Brain microvascular endothelial cell (primary cell): ENCODE data around the gene ASGR2.
"Not testable (repeated sequence)": the region's sequence is repeated elsewhere in the genome, so short reads cannot be mapped to it uniquely, and the experiment has no call there.

Experiments used
- DNase-seq: peaks from one replicate; pipeline ENCODE4 v3.0.0-alpha.2; 2020
- H3K27ac ChIP-seq: fragments of 250-450 bp; sonication (Bioruptor Pico); 2 replicates; pipeline ENCODE4 v1.5.1; 2020; ENCODE audit warnings: mild to moderate bottlenecking, moderate library complexity
- H3K27me3 ChIP-seq: fragments of 250-450 bp; sonication (Bioruptor Pico); replicated peaks from 2 replicates; pipeline ENCODE4 v1.5.1; 2020; ENCODE audit warnings: mild to moderate bottlenecking
- H3K36me3 ChIP-seq: fragments of 250-450 bp; sonication (Bioruptor Pico); replicated peaks from 2 replicates; pipeline ENCODE4 v1.5.1; 2020; ENCODE audit warnings: mild to moderate bottlenecking
- H3K4me3 ChIP-seq: 2 replicates; pipeline ENCODE4 v1.5.1; 2011; ENCODE audit warnings: low read depth, mild to moderate bottlenecking, control low read depth, low read length, moderate library complexity
- in situ Hi-C: cut with HindIII; loops from 2 replicates; pipeline ENCODE4 v1.10.0; 2017; ENCODE audit warnings: low sequenced_read_pairs, low pct_ligation_motif_present
- TF ChIP-seq, protein P1 (sequence below): IDR thresholded peaks from 2 replicates; pipeline ENCODE4 v1.5.1; 2011; ENCODE audit warnings: low read depth, mild to moderate bottlenecking, moderate library complexity, low read length, control low read depth, inconsistent platforms; ENCODE audit errors: missing control alignments

The ASGR2 gene

DNA sequence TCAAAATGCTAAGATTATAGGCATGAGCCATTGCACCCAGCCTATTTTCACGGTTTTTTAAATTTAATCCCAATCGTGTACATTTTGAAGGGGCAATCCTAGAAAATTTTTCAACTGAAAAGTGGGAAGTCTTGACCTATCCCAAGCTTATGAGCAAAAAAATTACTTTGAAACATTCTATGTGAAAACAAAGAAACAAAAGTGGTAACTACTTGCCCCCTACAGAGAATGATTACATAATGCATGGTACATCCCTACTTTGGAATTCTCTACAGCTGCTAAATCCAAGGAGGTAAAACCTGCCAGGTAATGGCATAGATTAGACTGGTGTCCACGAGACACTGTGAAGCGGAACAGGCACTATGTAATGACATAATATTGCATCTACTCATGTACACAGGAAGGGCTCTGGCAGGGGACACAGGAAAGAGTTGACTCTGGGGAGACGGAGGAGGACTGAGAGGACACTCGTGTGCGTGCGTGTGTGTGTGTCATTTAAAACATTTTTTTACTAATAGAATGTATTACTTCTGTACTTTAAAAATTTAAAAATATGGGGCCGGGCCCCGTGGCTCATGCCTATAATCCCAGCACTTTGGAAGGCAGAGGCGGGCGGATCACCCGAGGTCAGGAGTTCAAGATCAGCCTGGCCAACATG lies 15.7 kb downstream of the ASGR2 start:
- no peak for DNase-seq
- H3K4me3 ChIP-seq = no peak overlapping the region
- H3K36me3 ChIP-seq = no peaks in the 10 kb centered on the region
- in situ Hi-C loops = no loop called here
- H3K27ac ChIP-seq = no peak overlapping the region
- H3K27me3 ChIP-seq = peaks cover 6% of the 10 kb centered on the region
- TF ChIP-seq, protein P1, sequence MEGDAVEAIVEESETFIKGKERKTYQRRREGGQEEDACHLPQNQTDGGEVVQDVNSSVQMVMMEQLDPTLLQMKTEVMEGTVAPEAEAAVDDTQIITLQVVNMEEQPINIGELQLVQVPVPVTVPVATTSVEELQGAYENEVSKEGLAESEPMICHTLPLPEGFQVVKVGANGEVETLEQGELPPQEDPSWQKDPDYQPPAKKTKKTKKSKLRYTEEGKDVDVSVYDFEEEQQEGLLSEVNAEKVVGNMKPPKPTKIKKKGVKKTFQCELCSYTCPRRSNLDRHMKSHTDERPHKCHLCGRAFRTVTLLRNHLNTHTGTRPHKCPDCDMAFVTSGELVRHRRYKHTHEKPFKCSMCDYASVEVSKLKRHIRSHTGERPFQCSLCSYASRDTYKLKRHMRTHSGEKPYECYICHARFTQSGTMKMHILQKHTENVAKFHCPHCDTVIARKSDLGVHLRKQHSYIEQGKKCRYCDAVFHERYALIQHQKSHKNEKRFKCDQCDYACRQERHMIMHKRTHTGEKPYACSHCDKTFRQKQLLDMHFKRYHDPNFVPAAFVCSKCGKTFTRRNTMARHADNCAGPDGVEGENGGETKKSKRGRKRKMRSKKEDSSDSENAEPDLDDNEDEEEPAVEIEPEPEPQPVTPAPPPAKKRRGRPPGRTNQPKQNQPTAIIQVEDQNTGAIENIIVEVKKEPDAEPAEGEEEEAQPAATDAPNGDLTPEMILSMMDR = no peak

DNA sequence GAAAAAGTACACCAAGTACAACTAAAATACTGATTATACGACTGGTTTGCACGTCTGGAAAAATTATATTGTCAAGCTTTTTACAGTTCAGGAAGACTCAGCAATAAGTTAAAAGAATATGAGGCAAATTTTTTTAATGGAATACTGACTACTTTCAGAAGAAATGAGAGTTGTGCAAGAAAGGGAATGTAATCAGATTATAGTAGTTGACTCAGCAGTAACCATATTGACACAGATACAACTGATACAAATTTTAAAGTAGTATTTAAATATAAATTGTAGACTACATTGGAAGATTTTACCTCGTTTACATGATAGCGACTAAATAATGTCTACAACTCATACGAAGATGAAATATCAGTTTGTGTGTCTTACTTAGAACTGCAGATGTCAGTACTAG lies 16.7 kb downstream of the ASGR2 start:
- no peak overlapping the region for H3K4me3 ChIP-seq
- in situ Hi-C loops = no loop called here
- TF ChIP-seq, protein P1 = no peak
- no peak overlapping the region for H3K27ac ChIP-seq
- no peaks in the 10 kb centered on the region for H3K36me3 ChIP-seq
- DNase-seq = no peak
- peaks cover 6% of the 10 kb centered on the region for H3K27me3 ChIP-seq

DNA sequence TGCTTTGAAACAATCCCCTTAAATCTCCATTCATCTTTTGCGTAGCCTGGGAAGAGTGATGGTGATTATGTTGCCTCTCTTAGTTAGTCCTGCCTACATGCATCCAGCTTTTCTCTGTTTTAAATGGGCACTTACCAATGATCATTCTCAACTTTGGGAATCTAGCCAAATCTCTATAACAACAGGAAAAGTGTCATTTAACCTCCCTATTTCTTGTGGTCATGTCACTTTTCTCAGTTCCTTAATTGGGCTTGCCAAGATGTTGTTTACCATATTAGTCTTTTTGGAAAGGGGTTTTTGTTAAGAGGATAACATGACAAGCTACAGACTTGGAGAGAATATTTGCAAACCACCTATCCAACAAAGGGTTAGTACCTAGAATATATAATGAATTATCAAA lies 19.0 kb downstream of the ASGR2 start:
- no peak for DNase-seq
- no peak overlapping the region for H3K4me3 ChIP-seq
- H3K27ac ChIP-seq = no peak overlapping the region
- no peaks in the 10 kb centered on the region for H3K27me3 ChIP-seq
- TF ChIP-seq, protein P1 = no peak
- no peaks in the 10 kb centered on the region for H3K36me3 ChIP-seq
- in situ Hi-C loops = no loop called here

DNA sequence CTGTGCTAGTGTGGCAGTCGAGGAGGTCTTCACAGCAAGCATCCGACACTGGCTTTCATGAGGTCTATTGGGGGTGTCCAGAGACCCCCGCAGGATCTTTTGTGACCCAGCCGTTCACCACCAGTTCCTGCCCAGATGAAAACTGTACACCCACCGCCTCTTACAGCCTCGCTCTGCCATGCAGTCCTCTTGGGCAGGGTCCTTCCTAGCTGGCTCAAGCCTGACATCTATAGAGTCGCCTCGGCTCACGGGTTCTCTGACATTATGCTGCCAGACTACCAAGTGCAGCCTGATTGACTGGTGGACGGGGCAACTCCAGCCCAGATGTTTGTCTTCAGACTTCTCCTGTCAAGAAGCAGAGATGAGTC lies 20.0 kb downstream of the ASGR2 start:
- no peaks in the 10 kb centered on the region for H3K36me3 ChIP-seq
- TF ChIP-seq, protein P1 = no peak

DNA sequence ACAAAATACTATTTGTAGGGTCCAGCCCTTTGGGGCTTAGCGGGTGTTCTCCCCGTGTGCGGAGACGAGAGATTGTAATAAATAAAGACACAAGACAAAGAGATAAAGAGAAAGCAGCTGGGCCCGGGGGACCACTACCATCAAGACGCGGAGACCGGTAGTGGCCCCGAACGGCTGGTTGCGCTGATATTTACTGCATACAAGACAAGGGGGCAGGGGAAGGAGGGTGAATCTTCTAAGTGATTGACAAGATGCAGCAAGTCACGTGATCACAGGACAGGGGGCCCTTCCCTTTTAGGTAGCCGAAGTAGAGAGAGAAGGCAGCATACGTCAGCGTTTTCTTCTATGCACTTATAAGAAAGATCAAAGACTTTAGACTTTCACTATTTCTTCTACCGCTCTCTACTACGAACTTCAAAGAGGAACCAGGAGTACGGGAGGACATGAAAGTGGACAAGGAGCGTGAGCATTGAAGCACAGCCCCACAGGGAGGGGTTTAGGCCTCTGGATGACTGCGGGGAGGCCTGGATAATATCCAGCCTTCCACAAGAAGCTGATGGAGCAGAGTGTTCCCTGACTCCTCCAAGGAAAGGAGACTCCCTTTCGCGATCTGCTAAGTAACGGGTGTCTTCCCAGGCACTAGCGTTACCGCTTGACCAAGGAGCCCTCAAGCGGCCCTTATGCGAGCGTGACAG lies 23.2 kb downstream of the ASGR2 start:
- not testable (repeated sequence) for H3K4me3 ChIP-seq

More for the DNA sequence above, 20.0 kb downstream of the ASGR2 start:
- Histone ChIP-seq H3K27me3 (no peaks in the 10 kb centered on the region), H3K27ac (no peak overlapping the region), H3K4me3 (no peak overlapping the region)
- in situ Hi-C loops = no loop called here
- DNase-seq = no peak

DNA sequence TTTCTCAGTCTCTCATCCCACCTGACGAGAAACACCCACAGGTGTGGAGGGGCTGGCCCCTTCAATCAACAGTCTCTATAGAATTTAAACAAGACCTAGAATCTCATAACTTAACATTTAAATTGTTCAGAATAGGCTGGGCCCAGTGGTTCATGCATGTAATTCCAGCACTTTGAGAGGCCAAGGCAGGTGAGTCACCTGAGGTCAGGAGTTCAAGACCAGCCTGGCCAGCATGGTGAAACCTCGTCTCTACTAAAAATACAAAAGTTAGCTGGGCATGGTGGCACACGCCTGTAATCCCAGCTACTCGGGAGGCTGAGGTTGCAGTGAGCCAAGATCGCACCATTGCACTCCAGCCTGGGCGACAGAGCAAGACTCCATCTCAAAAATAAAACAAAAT lies 25.1 kb downstream of the ASGR2 start:
- H3K36me3 ChIP-seq, H3K27ac ChIP-seq, H3K4me3 ChIP-seq, H3K27me3 ChIP-seq, in situ Hi-C loops, DNase-seq: not testable (repeated sequence)

More for the DNA sequence above, 23.2 kb downstream of the ASGR2 start:
- in situ Hi-C loops, H3K27ac ChIP-seq, H3K36me3 ChIP-seq, DNase-seq, H3K27me3 ChIP-seq: not testable (repeated sequence)

DNA sequence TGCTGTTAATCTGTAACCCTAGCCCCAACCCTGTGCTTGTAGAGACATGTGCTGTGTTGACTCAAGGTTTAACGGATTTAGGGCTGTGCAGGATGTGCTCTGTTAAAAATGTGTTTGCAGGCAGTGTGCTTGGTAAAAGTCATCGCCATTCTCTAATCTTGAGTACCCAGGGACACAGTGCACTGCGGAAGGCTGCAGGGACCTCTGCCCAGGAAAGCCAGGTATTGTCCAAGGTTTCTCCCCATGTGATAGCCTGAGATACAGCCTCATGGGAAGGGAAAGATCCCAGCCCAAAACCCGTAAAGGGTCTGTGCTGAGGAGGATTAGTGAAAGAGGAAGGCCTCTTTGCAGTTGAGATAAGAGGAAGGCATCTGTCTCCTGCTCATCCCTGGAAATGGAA lies 26.2 kb downstream of the ASGR2 start:
- H3K4me3 ChIP-seq, H3K36me3 ChIP-seq, in situ Hi-C loops, DNase-seq, H3K27me3 ChIP-seq, H3K27ac ChIP-seq: not testable (repeated sequence)
